CD4-positive, alpha-beta T cell treated with Interleukin-2 at 100 ng/mL for 4 hours (primary cell): ENCODE data around the gene TRIM58.

Source experiments
- DNase-seq: peaks from one replicate; pipeline ENCODE4 v3.0.0-alpha.2; 2020; ENCODE audit warnings: low spot score

TRIM58 gene

DNA sequence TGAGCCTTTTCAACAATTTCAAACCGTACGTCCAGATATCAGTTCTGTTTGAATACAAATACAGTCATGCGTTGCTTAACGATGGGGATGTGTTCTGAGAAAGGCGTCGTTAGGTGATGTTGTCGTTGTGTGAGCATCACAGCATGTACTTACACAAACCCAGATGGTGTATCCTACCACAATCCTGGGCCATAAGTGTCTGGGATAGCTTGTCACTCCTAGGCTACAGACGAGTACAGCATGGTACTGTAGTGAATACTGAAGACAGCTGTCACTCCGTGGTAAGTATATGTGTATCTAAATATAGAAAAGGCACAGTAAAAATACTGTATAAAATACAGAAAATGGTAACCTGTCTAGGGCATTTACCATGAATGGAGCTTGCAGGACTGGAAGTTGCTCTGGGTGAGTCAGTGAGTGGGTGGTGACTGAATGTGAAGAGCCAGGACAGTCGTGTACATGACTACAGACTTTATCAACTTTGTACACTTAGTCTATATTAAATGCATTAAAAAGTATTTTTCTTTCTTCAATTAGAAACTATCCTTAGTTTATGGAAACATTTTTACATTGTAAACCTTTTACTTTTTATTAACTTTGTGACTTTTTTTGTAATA is 27.9 kb downstream of the TRIM58 start:
- DNase-seq, result no peak

DNA sequence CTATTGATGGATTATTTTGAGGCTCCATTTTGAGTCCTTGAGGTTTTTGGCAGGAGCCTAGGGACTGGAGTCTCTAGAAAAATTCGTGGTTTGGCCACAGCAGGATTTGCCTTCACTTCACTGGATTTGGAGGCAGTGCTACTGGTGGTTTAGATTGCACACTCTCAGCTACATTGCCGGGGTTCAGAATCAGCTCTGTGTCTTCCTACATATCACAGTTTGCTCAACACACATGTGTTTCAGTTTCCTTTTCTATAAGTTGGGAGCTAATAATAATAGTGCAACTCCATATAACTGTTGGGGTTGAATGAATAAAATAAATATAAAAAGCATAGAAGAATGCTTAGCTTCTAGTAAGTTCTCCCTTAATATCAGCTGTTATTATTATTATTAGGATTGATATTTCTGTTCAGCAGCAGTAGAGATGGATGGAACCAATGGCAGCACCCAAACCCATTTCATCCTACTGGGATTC is 38.2 kb downstream of the TRIM58 start, which contains the start of gene OR2W3:
Gene OR2W3 (plus strand): TSS at position 425 of the 475 bp plus-strand sequence. CDS start 0 bp downstream, at position 425.
- DNase-seq, result no peak

DNA sequence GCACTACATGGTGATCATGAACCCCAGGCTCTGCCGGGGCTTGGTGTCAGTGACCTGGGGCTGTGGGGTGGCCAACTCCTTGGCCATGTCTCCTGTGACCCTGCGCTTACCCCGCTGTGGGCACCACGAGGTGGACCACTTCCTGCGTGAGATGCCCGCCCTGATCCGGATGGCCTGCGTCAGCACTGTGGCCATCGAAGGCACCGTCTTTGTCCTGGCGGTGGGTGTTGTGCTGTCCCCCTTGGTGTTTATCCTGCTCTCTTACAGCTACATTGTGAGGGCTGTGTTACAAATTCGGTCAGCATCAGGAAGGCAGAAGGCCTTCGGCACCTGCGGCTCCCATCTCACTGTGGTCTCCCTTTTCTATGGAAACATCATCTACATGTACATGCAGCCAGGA is 39.0 kb downstream of the TRIM58 start:
- DNase-seq, result no peak

DNA sequence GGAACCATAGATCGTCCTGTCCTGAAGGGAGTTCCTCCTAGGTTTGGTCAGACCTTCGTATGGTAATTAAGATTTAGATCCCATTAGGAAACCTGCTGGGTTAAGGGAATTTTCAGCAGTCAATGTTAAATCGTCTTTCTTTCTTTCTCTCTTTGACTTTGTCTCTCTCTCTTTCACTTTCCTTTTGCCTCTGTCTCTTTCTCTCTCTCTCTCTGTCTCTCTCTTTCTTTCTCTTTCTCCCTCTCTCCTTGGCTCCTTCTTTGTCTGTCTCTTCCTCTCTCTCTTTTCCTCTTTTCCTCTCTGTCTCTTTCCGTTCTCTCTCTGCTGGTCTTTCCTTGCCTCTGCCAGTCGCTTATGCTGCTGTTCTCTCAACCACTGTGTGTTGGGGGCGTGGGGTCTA is 47.1 kb downstream of the TRIM58 start:
- no peak for DNase-seq

DNA sequence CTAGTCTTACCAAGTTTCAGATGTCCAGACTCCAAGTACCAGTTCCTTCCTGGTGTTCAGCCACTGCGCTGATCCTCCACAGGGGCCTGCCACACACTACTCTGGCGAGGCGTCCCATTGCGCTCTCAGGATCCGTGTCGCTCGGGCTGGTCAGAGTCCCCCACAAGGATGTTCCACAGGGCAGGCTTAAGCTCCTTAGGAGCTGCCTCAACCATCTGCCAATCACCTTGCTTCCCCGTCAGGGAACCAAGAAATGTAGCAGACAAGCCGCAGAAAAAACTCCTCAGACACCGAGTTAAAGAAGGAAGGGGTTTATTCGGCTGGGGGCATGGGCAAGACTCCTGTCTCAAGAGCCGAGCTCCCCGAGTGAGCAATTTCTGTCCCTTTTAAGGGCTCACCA is 48.2 kb downstream of the TRIM58 start:
- DNase-seq, result no peak

DNA sequence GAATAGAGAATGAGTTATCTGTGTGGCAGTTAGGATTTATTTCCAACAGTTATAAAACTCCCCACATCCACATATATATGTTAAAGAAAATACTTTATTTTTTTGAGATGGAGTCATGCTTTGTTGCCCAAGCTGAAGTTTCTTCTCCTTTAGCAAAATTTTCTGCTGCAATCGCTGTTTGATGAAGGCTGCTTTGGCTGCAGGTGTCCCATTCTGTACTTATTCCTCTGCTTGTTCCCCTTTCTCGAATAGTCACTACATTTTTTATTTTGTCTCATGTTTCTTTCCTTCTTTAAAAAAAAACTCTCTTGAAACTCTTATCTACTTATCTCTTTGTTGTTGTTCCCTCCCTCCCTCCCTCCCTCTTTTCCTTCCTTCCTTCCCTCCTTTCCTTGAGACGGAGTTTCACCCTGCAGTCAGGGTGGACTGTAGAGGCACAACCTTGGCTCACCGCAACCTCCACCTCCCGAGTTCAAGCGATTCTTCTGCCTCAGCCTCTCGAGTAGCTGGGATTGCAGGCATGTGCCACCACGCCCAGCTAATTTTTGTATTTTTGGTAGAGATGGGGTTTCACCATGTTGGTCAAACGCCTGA is 49.0 kb downstream of the TRIM58 start:
- DNase-seq, result peak; percentile 1

DNA sequence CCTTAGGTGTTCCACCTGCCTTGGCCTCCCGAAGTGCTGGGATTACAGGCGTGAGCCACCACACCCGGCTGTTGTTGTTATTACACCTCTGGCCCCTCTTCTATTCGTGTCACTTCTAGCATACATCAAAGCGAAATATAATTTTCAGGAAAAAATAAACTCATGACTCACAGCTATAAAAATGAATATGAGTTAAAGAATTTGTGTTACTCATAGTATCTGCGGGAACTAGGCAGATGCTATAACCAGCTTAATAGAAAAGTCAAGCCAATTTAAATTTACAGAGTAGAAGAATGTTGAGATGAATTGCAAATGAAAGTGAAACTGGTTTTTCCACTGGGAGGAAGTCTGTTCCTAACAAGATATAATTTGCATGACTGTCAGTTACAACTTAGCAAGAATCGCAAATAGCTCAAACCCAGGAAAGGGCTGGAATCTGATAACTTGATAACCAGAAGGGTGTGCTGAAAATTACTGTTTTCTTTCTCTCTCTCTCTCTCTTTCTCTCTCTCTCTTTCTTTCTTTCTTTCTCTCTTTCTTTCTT is 49.6 kb downstream of the TRIM58 start:
- DNase-seq, result peak; percentile 26

DNA sequence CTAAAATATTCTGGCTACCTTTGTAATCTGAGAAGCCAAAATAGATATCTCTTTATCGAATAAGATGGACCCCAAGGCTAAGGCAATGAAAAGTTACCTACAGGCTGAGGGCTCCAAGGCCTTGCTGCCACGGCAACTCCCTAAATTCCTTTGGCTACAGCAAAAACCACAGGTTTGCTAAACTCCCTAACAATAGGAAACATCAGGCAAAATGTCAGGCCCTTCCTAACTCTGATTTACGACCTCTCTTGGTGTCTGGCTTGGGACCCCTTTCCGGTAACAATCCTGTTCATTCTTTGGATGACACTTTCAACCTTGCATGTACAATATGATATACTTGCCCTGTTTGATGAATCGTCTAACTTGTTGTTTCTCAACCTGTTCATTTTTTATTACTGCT is 51.8 kb downstream of the TRIM58 start:
- DNase-seq, result no peak

DNA sequence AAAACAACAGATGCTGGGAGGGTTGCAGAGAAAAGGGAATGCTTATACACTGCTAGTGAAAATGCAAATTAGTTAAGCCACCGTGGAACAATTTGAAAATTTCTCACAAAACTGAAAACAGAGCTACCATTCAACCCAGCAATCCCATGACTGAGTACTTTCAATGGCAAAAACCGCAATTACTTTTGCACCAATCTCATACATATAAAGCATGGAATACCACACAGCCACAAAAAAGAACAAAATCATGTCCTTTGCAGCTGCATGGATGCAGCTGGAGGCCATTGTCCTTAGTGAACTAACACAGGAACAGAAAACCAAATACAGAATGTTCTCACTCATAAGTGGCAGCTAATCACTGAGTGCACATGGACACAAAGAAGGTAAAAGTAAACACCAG is 56.8 kb downstream of the TRIM58 start:
- no peak for DNase-seq

DNA sequence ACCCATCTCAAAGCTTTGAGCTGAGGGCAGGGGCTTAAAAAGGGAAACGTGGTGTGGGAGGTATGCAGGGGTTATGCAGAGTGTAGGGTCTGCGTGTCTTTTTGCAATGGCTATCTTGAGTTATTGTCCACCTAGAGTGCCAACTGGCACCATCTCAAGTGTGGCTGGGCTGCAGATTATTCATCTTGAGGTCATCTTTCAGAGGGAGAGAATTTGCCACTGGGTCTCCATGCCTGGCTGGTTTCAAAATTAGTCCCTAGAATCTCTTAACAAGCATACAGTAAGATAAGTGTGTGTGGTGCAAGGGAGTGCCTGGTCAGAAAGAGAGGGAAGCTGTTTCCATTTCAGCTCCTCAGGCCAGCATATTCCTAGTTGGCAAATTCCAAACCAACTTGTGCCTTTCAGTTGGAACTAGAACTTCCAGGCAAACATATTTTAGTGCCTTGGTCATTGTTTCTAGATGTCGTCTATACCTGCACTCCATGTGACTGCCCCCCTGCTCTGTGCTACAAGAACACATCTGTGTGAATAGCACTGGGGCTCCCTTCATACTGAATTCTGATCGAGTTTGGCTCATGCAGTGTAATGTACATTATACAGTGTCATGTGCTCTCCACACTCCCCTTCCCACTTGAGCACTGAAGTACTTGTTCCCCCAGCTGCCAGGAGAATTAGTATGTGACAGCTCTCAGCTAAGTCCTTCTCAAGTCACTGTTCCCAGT is 58.1 kb downstream of the TRIM58 start:
- DNase-seq, result no peak

DNA sequence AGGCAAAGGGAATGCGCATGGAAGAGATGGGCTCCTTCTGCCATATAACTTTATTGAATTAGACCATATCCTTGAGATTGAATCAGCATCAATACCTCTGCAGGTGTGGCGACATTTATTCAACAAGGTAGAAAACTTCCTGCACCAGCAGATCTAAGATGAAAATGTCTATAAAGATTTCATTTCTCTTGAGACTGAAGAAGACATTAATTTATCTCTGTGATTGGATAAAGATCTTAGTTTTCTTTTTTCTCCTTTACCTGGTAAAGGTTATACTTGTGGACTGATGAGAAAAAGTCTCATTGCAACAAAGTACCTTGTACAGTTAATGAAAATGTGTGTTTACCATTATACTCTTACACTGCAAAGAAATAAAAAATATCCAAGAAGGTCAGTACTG is 63.0 kb downstream of the TRIM58 start, which contains the start of gene OR2T8:
Gene OR2T8 (plus strand): TSS at position 301 of the 400 bp plus-strand sequence. CDS start 766 bp downstream, outside the sequence.
- DNase-seq, result no peak

DNA sequence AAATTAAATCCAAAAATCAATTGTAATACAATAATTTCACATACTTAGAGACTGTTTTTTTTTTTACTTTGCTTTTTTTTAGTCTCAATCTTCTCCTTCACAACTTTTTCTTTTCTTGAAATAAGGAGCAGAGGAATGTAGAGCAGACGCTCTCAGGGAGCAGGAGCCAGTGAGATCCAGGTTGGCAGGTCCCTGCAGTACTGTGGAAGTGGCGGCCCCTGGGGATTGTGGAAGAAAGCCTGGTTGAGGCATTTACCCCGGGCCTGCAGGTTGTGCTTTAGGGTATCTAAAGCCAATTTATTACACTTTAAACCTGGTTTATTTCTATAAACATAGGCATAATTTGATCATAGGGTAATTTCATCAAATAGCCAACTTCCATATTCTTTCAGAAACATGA is 67.0 kb downstream of the TRIM58 start:
- no peak for DNase-seq

DNA sequence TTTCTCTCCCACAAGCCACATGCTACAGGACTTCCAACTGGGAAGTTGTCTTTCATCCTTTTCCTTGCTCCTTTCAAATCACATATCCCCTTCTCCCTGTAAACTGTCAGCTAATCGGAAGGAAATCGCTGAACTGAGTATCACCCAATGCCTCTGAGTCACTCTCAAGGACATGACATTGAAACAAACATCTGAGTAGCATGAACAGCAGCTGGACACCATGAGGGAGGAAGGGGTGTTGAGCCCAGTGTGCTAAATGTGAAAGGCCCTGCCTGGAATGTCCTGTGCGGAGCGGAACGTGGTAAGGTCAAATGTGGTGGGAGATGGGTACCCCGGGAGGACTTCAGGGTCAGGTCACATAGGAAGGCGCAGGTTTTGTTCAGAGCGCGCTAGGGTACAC is 67.9 kb downstream of the TRIM58 start, which contains the start of gene OR2AJ1:
Gene OR2AJ1 (plus strand): TSS at position 22 of the 400 bp plus-strand sequence. CDS start 8,880 bp downstream, outside the sequence.
- no peak for DNase-seq
